ENCODE results near the gene ACOD1. TPM values are rescaled to one million over a fixed set of nuclear protein-coding genes. Genes with fewer than 3 reads are reported as not detected.

ACOD1 gene
- total and polyA plus RNA-seq, 4 donors, result 0.08 TPM; not detected in 3

GRCh38 chr13:76929851-76930374, 18.4 kb upstream of the ACOD1 start (continued):
- TF ChIP-seq REST (IDR thresholded peaks at IDR 0.05), result no peak
- TF ChIP-seq JUND (IDR thresholded peaks at IDR 0.05), result no peak
- no peak for TF ChIP-seq HNF4G (IDR thresholded peaks at IDR 0.05)
- TF ChIP-seq NR2F2 (IDR thresholded peaks at IDR 0.05), result no peak
- TF ChIP-seq MAX (IDR thresholded peaks at IDR 0.05), result no peak
- TF ChIP-seq TAF1 (conservative IDR thresholded peaks at IDR 0.05), result no peak
- TF ChIP-seq HNF4A (conservative IDR thresholded peaks at IDR 0.05), result no peak
- no peak for TF ChIP-seq RXRA (IDR thresholded peaks at IDR 0.05)
- TF ChIP-seq RAD21 (IDR thresholded peaks at IDR 0.05), result no peak
- TF ChIP-seq FOXA2 (IDR thresholded peaks at IDR 0.05), result no peak

- no peaks in the 10 kb centered on the region for H3K4me1 ChIP-seq (ENCODE audit: control insufficient read depth in 4 of 4, insufficient read depth in 4 of 4, low read length in 3 of 4)
- no peak overlapping the region for H3K4me3 ChIP-seq (ENCODE audit: low read depth in 1 of 3, low read length in 3 of 3)
- no peak overlapping the region for H3K9ac ChIP-seq (ENCODE audit: low read depth in 1 of 2, low read length in 2 of 2)
- H3K36me3 ChIP-seq (ENCODE audit: control insufficient read depth in 4 of 4, insufficient read depth in 3 of 4, low read depth in 1 of 4, low read length in 3 of 4), result no peaks in the 10 kb centered on the region
- no peaks in the 10 kb centered on the region for H3K9me3 ChIP-seq (ENCODE audit: control insufficient read depth in 4 of 4, low read length in 3 of 4)
- no peaks in the 10 kb centered on the region for H3K27me3 ChIP-seq (ENCODE audit: control insufficient read depth in 4 of 4, insufficient read depth in 4 of 4, low read length in 3 of 4)
- TF ChIP-seq FOXA1 (IDR thresholded peaks at IDR 0.05) (no peak), HNF4G (IDR thresholded peaks at IDR 0.05) (no peak), EGR1 (IDR thresholded peaks at IDR 0.05; ENCODE audit: low read depth in 2 of 2) (no peak), NR2F2 (IDR thresholded peaks at IDR 0.05) (no peak), HNF4A (conservative IDR thresholded peaks at IDR 0.05) (no peak), FOXA2 (IDR thresholded peaks at IDR 0.05) (no peak), MAX (IDR thresholded peaks at IDR 0.05) (no peak), SP1 (IDR thresholded peaks at IDR 0.05) (no peak), RAD21 (IDR thresholded peaks at IDR 0.05) (no peak), TAF1 (conservative IDR thresholded peaks at IDR 0.05) (no peak), REST (IDR thresholded peaks at IDR 0.05) (no peak), YY1 (IDR thresholded peaks at IDR 0.05) (no peak), GABPA (IDR thresholded peaks at IDR 0.05 in 1 of 2, conservative IDR thresholded peaks at IDR 0.05 in 1 of 2) (no peak), RXRA (IDR thresholded peaks at IDR 0.05) (no peak)
- H3K27ac ChIP-seq (ENCODE audit: low read depth in 1 of 2, low read length in 2 of 2), result no peak overlapping the region
- 59% methylated on average over 4 of the region's 4 CpGs for WGBS
- DNase-seq (ENCODE audit: low spot score), result no peak
These were observed 16.2 kb upstream of the ACOD1 start for GRCh38 chr13:76932076-76932475.

All from liver (tissue), 9 donors.